ENCODE results near the gene MAEA.

MAEA gene

DNA sequence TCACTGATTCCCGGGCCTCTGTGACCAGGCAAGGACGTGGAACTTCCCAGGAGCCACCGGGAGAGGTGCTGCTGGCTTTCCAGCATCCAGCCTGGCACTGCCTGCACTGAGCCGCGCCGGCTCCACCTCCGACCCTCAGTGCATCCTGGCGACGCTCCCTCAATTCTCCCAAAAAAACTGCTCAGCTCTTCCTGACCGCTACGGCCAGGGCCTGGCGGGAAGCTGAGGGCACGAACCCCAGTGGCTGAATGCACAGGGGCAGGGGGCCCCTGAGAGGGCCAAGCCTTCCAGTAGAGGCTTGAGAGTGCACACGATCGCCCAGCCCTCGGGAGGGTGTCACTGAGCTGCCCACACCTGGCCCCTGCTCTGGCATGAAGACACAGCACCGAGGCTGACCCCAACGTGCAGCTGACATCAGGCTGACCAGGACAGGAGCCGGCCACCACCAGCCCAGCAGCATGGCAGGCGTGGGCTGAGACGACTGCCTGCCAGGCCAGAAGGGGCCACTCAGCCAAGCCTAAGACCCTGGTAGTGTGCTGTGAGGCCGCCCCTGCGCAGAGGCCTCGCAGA is 47.7 kb upstream of the MAEA start:
- Histone ChIP-seq H2BK5ac (ENCODE audit: low read depth, low read length, poor library complexity, severe bottlenecking) (no peak overlapping the region), H2AK5ac (ENCODE audit: low read length, severe bottlenecking) (no peak overlapping the region)
- WGBS: 93% methylated on average over 22 of the region's 24 CpGs

DNA sequence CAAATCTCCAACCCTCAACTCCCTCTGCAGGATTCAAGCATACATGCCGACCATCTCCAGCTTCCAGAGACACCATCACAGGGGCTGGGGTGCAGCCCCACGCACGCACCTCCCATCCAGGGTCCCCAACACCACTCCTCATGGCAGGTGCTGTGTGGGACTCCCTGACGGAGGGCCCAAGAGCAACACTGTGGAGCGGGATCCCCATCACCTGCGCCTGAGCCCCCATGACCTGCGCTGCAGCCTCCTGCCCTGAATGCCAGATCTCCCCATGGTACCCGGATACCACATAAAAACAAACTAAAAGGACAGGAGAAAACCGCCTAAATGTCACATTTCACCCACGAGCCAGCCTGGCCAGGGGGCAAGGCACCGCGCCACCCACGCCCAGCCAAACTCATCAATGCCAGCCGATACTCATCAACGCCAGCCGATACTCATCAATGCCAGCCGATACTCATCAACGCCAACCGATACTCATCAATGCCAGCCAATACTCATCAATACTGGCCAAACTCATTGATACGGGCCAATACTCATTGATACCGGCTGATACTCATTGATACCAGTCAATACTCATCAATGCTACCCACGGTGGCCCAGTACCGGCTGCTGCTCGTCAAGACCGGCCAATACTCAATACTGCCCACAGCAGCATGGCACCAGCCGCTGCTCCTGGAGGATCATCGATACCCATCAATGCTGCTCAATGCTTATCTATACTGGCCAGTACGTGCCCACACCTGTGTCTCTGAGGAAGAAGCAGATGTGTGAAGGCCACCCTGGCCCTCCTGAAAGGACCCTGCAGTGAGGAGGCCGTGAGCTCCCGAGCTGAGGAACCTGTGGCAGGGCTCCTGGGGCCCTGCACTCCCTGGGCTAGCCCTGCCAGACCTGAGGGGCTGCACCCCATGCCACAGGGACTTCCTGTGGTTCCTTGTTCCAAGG is 46.9 kb upstream of the MAEA start:
- Histone ChIP-seq H3K4ac (ENCODE audit: low read depth in 1 of 2, low read length in 2 of 2) (no peak overlapping the region), H2AK5ac (ENCODE audit: low read length, severe bottlenecking) (no peak overlapping the region), H2BK12ac (ENCODE audit: low read length in 2 of 2) (no peak overlapping the region), H3K9me3 (ENCODE audit: control insufficient read depth, low read length) (no peaks in the 10 kb centered on the region), H3K4me2 (ENCODE audit: low read length, poor library complexity, severe bottlenecking) (no peak overlapping the region), H3K9ac (ENCODE audit: low read length) (no peak overlapping the region), H3K14ac (ENCODE audit: low read length in 2 of 2) (no peak overlapping the region), H2AFZ (ENCODE audit: low read depth, low read length) (no peak overlapping the region), H3K18ac (ENCODE audit: low read depth in 1 of 2, low read length in 2 of 2) (no peak overlapping the region), H4K91ac (ENCODE audit: low read length) (no peak overlapping the region), H3K79me1 (replicated peaks; ENCODE audit: low read length, poor library complexity, severe bottlenecking) (peaks cover 9% of the 10 kb centered on the region), H3K4me1 (ENCODE audit: control insufficient read depth, insufficient read depth, low read depth, low read length) (peaks cover 60% of the 10 kb centered on the region), H3K36me3 (ENCODE audit: control insufficient read depth in 1 of 2, insufficient read depth in 2 of 2, low read depth in 1 of 2, low read length in 2 of 2) (peaks cover 33 to 77% of the 10 kb centered on the region in 2 experiments), H2BK5ac (ENCODE audit: low read depth, low read length, poor library complexity, severe bottlenecking) (no peak overlapping the region), H2BK15ac (ENCODE audit: low read depth, poor library complexity, severe bottlenecking) (no peak overlapping the region), H3K4me3 (ENCODE audit: insufficient read depth in 1 of 2, low read depth in 1 of 2, low read length in 2 of 2) (no peak overlapping the region), H3K23ac (ENCODE audit: low read length in 2 of 2) (no peak overlapping the region), H4K8ac (ENCODE audit: low read length) (no peak overlapping the region), H3K27ac (ENCODE audit: low read length, poor library complexity, severe bottlenecking) (no peak overlapping the region), H3K27me3 (ENCODE audit: control insufficient read depth in 1 of 2, insufficient read depth in 1 of 2, low read length in 2 of 2) (no peaks in the 10 kb centered on the region), H2BK120ac (ENCODE audit: low read depth, low read length) (no peak overlapping the region)
- 97% methylated on average over 30 of the region's 30 CpGs for WGBS
- DNase-seq: no peak

More for the DNA sequence above, 47.7 kb upstream of the MAEA start:
- Histone ChIP-seq H2BK120ac (ENCODE audit: low read depth, low read length) (no peak overlapping the region), H3K27ac (ENCODE audit: low read length, poor library complexity, severe bottlenecking) (no peak overlapping the region), H4K91ac (ENCODE audit: low read length) (peak overlapping the region; percentile 40), H3K36me3 (ENCODE audit: control insufficient read depth in 1 of 2, insufficient read depth in 2 of 2, low read depth in 1 of 2, low read length in 2 of 2) (peaks cover 41 to 84% of the 10 kb centered on the region in 2 experiments), H3K79me1 (replicated peaks; ENCODE audit: low read length, poor library complexity, severe bottlenecking) (peaks cover 9% of the 10 kb centered on the region), H3K9me3 (ENCODE audit: control insufficient read depth, low read length) (no peaks in the 10 kb centered on the region), H2BK12ac (ENCODE audit: low read length in 2 of 2) (no peak overlapping the region), H3K4me1 (ENCODE audit: control insufficient read depth, insufficient read depth, low read depth, low read length) (peaks cover 57% of the 10 kb centered on the region), H2AFZ (ENCODE audit: low read depth, low read length) (no peak overlapping the region), H3K23ac (ENCODE audit: low read length in 2 of 2) (peak overlapping the region in 1 of 2 experiments; percentile 23), H3K4me3 (ENCODE audit: insufficient read depth in 1 of 2, low read depth in 1 of 2, low read length in 2 of 2) (no peak overlapping the region), H4K8ac (ENCODE audit: low read length) (no peak overlapping the region), H3K4ac (ENCODE audit: low read depth in 1 of 2, low read length in 2 of 2) (no peak overlapping the region), H3K4me2 (ENCODE audit: low read length, poor library complexity, severe bottlenecking) (no peak overlapping the region), H3K9ac (ENCODE audit: low read length) (no peak overlapping the region), H3K18ac (ENCODE audit: low read depth in 1 of 2, low read length in 2 of 2) (no peak overlapping the region), H3K27me3 (ENCODE audit: control insufficient read depth in 1 of 2, insufficient read depth in 1 of 2, low read length in 2 of 2) (no peaks in the 10 kb centered on the region), H2BK15ac (ENCODE audit: low read depth, poor library complexity, severe bottlenecking) (peak overlapping the region; percentile 12), H3K14ac (ENCODE audit: low read length in 2 of 2) (no peak overlapping the region)
- DNase-seq: no peak

DNA sequence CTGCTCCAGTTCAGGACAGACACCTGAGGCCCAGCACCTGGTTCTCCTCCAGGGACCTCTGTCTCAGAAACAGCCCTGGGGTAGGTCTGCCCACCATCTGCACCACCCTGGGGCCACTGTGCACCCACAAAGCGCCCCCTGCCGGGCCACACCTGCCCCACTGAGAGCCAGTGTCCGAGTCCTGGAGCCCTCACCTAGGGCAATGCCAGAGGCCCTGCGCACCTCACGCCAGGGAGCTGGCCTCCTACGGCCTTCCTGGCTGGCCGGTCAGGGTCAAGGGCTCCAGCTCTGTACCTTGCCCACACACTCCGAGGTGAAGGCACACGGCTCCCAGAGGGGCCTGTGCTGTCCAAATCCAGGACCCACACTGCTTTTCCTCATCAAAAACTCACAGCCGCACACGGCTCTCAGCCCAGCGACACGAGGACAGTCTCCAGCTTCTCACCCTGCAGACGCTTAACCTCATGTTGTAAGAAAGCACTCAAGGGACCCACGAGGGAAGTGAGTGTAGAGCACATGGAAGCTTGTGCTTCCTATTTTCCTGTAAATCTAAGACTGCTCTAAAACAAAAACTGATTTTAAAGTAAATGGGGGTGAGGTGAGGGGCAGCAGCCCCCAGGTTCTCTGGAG is 46.1 kb upstream of the MAEA start:
- 96% methylated on average over 15 of the region's 15 CpGs for WGBS
- H2BK12ac ChIP-seq (ENCODE audit: low read length in 2 of 2): no peak overlapping the region
- H3K79me1 ChIP-seq (replicated peaks; ENCODE audit: low read length, poor library complexity, severe bottlenecking): peaks cover 3% of the 10 kb centered on the region

More for the DNA sequence above, 46.1 kb upstream of the MAEA start:
- no peak overlapping the region for H3K4ac ChIP-seq (ENCODE audit: low read depth in 1 of 2, low read length in 2 of 2)
- peaks cover 60% of the 10 kb centered on the region for H3K4me1 ChIP-seq (ENCODE audit: control insufficient read depth, insufficient read depth, low read depth, low read length)
- H3K27me3 ChIP-seq (ENCODE audit: control insufficient read depth in 1 of 2, insufficient read depth in 1 of 2, low read length in 2 of 2): no peaks in the 10 kb centered on the region
- H4K91ac ChIP-seq (ENCODE audit: low read length): no peak overlapping the region
- H3K18ac ChIP-seq (ENCODE audit: low read depth in 1 of 2, low read length in 2 of 2): no peak overlapping the region
- no peaks in the 10 kb centered on the region for H3K9me3 ChIP-seq (ENCODE audit: control insufficient read depth, low read length)
- peak overlapping the region in 1 of 2 experiments; percentile 38 for H3K14ac ChIP-seq (ENCODE audit: low read length in 2 of 2)
- peak overlapping the region; percentile 35 for H4K8ac ChIP-seq (ENCODE audit: low read length)
- no peak overlapping the region for H3K4me3 ChIP-seq (ENCODE audit: insufficient read depth in 1 of 2, low read depth in 1 of 2, low read length in 2 of 2)
- no peak overlapping the region for H2BK5ac ChIP-seq (ENCODE audit: low read depth, low read length, poor library complexity, severe bottlenecking)
- H2AK5ac ChIP-seq (ENCODE audit: low read length, severe bottlenecking): no peak overlapping the region
- H3K36me3 ChIP-seq (ENCODE audit: control insufficient read depth in 1 of 2, insufficient read depth in 2 of 2, low read depth in 1 of 2, low read length in 2 of 2): peaks cover 25 to 69% of the 10 kb centered on the region in 2 experiments
- H2AFZ ChIP-seq (ENCODE audit: low read depth, low read length): no peak overlapping the region
- H3K4me2 ChIP-seq (ENCODE audit: low read length, poor library complexity, severe bottlenecking): no peak overlapping the region
- H3K9ac ChIP-seq (ENCODE audit: low read length): peak overlapping the region; percentile 54
- H3K27ac ChIP-seq (ENCODE audit: low read length, poor library complexity, severe bottlenecking): no peak overlapping the region
- no peak overlapping the region for H2BK15ac ChIP-seq (ENCODE audit: low read depth, poor library complexity, severe bottlenecking)
- no peak for DNase-seq
- H3K23ac ChIP-seq (ENCODE audit: low read length in 2 of 2): peak overlapping the region in 1 of 2 experiments; percentile 47
- no peak overlapping the region for H2BK120ac ChIP-seq (ENCODE audit: low read depth, low read length)

All from mesenchymal stem cell (in vitro differentiated cells and primary cell).